GM12878 (cell line): ENCODE results near the gene SEMA7A.

Experiments
- GABPA ChIP-seq: IDR thresholded peaks from 2 replicates; pipeline ENCODE4 v1.6.1; 2014; ENCODE audit warnings: antibody characterized with exemption, low read depth, mild to moderate bottlenecking, inconsistent platforms
- HCFC1 ChIP-seq: fragments of 150-350 bp; IDR thresholded peaks from 2 replicates; pipeline ENCODE4 v1.6.1; 2014; ENCODE audit warnings: low read length
- JUND ChIP-seq: IDR thresholded peaks from 2 replicates; pipeline ENCODE4 v1.6.1; 2012; ENCODE audit warnings: low read depth, mild to moderate bottlenecking, low read length, improper control_type of control experiment, moderate library complexity
- POLR2A ChIP-seq: IDR thresholded peaks from 2 replicates; pipeline ENCODE4 v1.6.1; 2011; ENCODE audit warnings: low read depth, mild to moderate bottlenecking, low read length
- RAD21 ChIP-seq: IDR thresholded peaks from 2 replicates; pipeline ENCODE4 v1.6.1; 2011; ENCODE audit warnings: mild to moderate bottlenecking, low read depth, low read length, moderate library complexity; ENCODE audit not compliant: insufficient read depth
- ZNF687 ChIP-seq: fragments of 450-650 bp; IDR thresholded peaks from 2 replicates; pipeline ENCODE4 v1.6.1; 2017; ENCODE audit warnings: mild to moderate bottlenecking, moderate library complexity
- TF ChIP-seq, protein P1 (sequence below): fragments of 450-650 bp; formaldehyde crosslinking; IDR thresholded peaks from 2 replicates; pipeline ENCODE4 v1.4.0; 2020; ENCODE audit warnings: mild to moderate bottlenecking, moderate library complexity
- TF ChIP-seq, protein P2 (sequence below): IDR thresholded peaks from 2 replicates; pipeline ENCODE4 v1.6.1; 2012; ENCODE audit warnings: low read depth, low read length, improper control_type of control experiment

GRCh38 chr15:74438206-74438605, 4.4 kb upstream of the SEMA7A start:
- TF ChIP-seq JUND (no peak), RAD21 (no peak), GABPA (no peak), POLR2A (no peak), HCFC1 (no peak), ZNF687 (no peak)
- TF ChIP-seq, protein P1, sequence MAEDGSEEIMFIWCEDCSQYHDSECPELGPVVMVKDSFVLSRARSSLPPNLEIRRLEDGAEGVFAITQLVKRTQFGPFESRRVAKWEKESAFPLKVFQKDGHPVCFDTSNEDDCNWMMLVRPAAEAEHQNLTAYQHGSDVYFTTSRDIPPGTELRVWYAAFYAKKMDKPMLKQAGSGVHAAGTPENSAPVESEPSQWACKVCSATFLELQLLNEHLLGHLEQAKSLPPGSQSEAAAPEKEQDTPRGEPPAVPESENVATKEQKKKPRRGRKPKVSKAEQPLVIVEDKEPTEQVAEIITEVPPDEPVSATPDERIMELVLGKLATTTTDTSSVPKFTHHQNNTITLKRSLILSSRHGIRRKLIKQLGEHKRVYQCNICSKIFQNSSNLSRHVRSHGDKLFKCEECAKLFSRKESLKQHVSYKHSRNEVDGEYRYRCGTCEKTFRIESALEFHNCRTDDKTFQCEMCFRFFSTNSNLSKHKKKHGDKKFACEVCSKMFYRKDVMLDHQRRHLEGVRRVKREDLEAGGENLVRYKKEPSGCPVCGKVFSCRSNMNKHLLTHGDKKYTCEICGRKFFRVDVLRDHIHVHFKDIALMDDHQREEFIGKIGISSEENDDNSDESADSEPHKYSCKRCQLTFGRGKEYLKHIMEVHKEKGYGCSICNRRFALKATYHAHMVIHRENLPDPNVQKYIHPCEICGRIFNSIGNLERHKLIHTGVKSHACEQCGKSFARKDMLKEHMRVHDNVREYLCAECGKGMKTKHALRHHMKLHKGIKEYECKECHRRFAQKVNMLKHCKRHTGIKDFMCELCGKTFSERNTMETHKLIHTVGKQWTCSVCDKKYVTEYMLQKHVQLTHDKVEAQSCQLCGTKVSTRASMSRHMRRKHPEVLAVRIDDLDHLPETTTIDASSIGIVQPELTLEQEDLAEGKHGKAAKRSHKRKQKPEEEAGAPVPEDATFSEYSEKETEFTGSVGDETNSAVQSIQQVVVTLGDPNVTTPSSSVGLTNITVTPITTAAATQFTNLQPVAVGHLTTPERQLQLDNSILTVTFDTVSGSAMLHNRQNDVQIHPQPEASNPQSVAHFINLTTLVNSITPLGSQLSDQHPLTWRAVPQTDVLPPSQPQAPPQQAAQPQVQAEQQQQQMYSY (CRISPR knock-in tag), result no peak
- TF ChIP-seq, protein P2, sequence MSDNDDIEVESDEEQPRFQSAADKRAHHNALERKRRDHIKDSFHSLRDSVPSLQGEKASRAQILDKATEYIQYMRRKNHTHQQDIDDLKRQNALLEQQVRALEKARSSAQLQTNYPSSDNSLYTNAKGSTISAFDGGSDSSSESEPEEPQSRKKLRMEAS, result no peak
